HG02885 (cell line): ENCODE results near the gene FAM72D.
"Not testable (repeated sequence)": the region's sequence is repeated elsewhere in the genome, so short reads cannot be mapped to it uniquely, and the experiment has no call there.

ENCODE experiments used
- ATAC-seq: cut with Tn5 transposase; IDR thresholded peaks from one replicate; pipeline ENCODE4 v1.9.1; 2021; ENCODE audit warnings: mild to moderate bottlenecking; ENCODE audit not compliant: unreplicated experiment, poor library complexity

Gene FAM72D

DNA sequence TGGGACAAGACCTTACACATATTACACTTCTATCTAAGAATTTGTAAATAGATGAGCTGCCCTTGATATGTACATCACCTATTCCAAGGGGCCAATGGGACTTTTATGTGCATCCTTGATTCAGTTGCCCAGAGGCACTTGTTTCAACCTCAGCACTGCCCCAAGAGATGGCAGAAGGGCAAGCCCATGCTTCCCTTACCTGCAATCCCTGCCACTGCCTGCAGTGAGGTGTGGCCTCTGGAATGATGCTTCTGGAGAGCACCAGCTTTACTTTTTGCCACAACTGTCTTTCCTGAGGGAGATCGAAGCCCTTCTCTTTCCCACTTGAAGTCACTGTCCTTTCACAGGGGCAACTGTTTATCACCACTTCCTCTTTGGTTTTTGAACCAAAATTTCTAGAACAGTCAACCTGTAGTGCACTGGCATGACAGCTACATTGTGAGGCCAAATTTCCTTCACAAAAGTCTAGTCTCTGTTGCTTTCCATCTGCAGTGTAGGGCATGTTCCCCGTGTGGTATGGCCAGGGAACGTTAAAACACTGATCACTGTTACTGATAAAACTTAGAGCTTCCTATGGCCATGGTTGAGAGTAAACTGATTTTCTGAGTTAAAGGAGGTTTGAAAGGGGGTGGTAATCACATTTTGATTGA, 48.6 kb downstream of the FAM72D start:
- ATAC-seq: not testable (repeated sequence)

DNA sequence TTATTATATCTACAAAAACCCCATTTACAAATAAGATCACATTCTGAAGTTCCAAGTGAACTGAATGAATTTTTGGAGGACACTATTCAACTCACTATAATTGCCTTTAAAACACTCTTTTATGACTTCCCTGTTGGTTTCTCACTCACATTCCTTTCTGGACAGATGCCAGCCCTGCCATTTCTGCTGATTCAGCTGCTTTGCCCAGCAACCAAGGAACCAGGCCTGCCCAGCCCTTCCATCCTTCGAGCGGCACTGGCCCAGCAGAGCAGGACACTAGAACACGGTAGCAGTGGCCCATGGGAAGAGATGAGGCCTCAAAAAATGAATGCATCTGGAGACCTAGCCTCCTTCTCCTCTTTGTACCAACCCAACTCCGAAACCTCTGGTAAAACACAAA, 50.5 kb downstream of the FAM72D start:
- ATAC-seq: not testable (repeated sequence)

- ATAC-seq: not testable (repeated sequence)
Observed at GRCh38 chr1:145147172-145147571, 51.4 kb downstream of the FAM72D start.

- ATAC-seq: not testable (repeated sequence)
Observed at GRCh38 chr1:145155421-145155820, 59.6 kb downstream of the FAM72D start.

- not testable (repeated sequence) for ATAC-seq
Observed at GRCh38 chr1:145155873-145156272, 60.1 kb downstream of the FAM72D start.

GRCh38 chr1:145156891-145157610, 61.3 kb downstream of the FAM72D start:
- peak; percentile 32 for ATAC-seq

GRCh38 chr1:145157715-145158114, 61.9 kb downstream of the FAM72D start:
- peak; percentile 56 for ATAC-seq

- ATAC-seq: peak; percentile 77
Observed at GRCh38 chr1:145161046-145161752, 65.4 kb downstream of the FAM72D start.
